GM18508 (cell line): ENCODE measurements around the gene GPATCH4.

ENCODE experiments used
- ATAC-seq: cut with Tn5 transposase; IDR thresholded peaks from one replicate; pipeline ENCODE4 v1.9.1; 2021; ENCODE audit warnings: moderate number of reproducible peaks; ENCODE audit not compliant: insufficient read depth, unreplicated experiment

The GPATCH4 gene

DNA sequence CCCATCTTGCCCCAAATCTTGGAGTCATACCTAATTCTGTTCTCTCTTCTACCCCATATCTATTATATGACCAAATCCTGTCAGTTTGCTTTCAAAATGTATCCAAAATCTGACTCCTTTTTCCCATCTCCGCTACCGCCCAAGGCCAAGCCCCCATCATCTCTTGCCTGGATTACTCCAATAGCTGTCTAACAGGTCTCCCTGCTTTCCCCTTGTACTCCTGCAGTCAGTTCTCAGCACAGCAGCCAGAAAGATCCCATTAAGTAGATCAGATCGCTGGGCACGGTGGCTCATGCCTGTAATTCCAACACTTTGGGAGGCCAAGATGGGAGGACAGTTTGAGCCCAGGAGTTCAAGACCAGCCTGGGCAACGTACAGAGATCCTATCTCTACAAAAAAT is 48.8 kb downstream of the GPATCH4 start:
- no peak for ATAC-seq

DNA sequence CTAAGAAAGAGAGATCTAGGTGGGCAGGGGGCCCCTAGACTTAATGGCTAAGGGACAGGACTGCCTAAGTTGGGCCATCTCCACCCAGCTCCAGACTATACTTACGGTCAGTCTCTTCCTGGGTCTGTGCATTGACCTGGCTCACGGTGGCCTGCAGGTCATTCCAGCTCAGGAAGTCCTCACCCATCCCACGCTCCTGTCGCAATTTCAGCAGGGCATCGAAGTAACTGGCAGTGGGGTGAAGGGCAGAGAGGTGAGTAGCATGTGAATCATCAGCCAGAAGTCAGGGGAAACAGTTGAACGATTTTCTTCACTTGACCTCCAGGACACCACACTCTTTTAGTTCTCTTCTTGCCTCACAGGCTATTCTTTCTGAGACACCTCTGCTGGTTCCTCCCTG is 49.4 kb downstream of the GPATCH4 start:
- ATAC-seq = no peak

DNA sequence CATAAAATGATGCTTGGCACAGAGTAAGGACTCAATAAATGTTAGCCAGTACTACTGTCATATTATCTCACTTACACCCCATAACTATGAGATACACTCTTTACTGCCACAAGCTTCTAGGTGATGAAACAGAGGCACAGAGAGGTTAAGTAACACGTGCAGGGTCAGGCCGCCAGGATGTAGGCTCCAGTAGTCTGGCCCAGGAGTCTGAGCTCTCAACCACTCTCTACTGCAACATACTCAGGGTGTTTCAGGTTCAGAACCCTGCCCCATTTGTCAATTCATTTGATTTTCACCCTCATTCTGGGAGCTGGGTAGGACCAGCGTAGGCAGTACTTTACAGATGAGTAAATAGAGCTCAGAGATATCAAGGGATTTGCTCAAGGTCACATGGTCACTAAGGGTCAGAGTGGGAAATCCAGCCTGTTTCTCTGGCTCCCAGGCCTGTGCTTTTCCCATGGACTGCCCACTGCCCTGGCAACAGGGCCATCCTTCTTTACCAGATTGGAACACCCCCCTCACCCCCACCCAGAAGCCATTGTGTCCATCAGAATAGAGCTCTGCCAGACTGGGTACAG is 50.1 kb downstream of the GPATCH4 start:
- ATAC-seq = no peak

DNA sequence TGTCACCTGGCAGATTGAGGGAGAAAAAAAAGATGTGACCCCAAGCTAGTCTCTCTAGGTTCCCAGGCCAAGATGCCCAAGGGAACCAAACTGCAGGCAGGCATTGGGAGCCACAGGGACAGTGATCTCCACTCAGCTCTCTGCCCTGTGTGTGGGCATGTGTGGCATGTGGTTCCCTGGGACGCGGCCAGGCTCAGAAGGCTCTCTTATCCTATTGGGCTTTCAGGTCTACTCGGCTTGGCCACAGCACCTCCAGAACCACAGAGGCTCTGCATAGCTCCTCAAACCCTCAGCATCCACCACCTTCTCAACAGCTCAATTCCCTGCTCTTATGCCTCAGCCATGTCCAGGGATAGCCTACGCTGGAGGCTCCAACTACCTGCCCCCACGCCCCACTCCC is 50.9 kb downstream of the GPATCH4 start:
- ATAC-seq = no peak

DNA sequence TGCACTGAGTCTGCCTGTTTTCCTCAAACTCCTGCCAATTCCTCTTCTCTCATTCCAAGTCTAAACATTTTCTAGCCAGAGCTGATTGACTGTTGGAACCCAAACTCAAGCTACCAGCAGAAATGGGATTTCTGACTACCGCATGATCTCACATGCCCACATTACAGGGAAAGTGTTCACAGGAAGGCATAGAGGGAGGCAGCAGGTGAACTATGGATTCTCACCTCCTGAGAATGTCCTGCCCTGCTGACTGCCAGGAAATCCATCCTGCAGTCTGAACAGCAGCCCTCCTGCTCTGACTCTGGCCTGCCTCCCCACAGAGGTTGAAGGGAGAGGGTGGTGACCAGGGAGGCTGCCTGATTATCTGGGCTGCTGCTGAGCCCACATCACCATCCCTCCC is 51.4 kb downstream of the GPATCH4 start:
- ATAC-seq = no peak

- no peak for ATAC-seq
These were observed 51.9 kb downstream of the GPATCH4 start for GRCh38 chr1:156549390-156549789.

DNA sequence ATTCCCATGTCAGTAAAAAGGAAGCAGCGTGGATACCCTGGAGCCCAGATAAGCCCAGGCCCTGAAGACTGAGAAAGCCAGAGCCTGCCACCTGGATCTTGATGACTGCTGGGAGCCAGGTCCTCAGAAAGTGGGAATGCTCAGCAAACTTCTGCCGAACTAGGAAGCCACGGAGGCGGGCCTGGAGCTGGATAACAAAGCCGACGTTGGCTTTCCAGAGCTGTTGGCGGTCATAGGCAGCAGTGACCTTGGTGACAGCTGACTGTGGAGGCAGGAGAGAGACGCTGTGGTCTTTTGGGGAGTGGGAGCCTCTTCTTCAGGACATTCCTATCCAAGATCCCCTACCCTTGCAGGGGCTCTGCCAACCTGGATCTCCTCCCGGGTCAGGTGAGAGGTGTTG is 53.3 kb downstream of the GPATCH4 start:
- no peak for ATAC-seq

DNA sequence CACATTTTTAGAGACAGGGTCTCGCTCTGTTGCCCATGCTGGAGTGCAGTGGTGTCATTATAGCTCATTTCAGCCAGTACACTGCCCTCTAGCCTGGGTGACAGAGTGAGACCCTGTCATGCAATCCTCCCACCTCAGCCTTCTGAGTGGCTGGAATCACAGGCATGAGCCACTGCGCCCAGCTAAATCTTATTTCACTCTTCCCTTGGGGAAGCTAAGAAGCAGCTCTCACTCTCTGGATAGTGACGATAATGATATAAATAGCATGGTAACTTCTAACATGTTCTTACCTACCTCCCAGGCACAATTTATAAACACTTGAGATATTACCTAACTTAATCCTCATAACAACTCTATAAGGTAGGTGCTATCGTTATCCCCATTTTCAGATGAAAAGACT is 53.8 kb downstream of the GPATCH4 start:
- ATAC-seq = no peak

DNA sequence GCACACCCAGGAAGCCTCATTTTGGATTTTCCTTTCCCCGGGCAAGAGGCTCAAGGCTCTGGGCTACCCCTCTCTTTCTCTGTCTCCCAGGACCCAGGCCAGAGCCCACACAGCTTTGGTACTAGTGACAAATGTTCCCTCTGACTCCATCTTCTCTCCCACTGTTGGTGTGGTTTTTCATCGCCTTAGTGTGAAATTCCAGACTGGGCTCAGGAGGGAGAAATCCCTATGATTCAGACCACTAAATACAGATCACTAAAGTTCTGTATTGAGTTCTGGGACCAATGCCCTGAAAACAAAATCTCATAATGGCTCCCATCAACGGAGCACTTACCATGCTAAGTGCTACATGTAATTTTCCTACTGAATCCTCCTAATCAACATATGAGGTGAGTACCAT is 55.0 kb downstream of the GPATCH4 start:
- ATAC-seq = no peak

DNA sequence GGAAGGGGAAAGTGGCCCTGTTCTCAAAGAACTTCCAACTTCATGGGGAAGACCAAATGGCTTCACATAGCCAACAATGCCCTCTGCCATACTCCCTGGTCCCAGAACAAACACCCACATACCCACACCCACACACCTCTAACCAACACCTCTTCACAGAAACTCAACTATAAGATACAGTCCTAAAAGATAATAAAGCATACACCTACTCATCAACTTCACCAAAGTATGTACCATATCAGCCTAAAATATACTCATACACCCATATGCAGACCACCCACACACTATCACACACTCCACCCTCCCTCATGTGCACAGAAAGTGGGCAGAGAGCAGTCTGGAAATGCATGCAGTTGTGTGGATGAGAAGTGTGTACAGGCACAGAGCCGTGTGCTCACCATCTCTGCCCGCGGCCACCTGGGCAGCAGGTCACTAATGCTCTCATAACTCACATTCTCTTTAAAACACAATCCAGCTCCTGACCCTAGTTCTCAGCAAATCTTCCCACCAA is 56.6 kb downstream of the GPATCH4 start:
- no peak for ATAC-seq
